IMR-90 (cell line): Measurements from ENCODE around the gene ITPKC. TPM values are rescaled to one million over a fixed set of nuclear protein-coding genes. Genes with fewer than 3 reads are reported as not detected.

Source experiments
- ATAC-seq: fragments of 200-7000 bp; cut with Tn5 transposase; 2 replicates; pipeline ENCODE4 v1.9.1; 2020; ENCODE audit warnings: low read depth, mild to moderate bottlenecking, moderate library complexity
- BruUV-seq: library from RNA; stranded (reverse); fragments of 400-500 nt; replicated peaks from 2 replicates; lab custom pipeline; 2021; lab: Mats Ljungman, UMichigan
- CTCF ChIA-PET: fragments of 300-600 bp; formaldehyde crosslinking; extraction: SDS; loops from one replicate; lab custom pipeline; 2021; ENCODE audit warnings: antibody characterized with exemption; lab: Yijun Ruan, JAX
- POLR2A ChIA-PET: fragments of 300-600 bp; sonication (Branson Sonifier 250); formaldehyde crosslinking; loops from one replicate; lab custom pipeline; 2022; ENCODE audit warnings: antibody characterized with exemption; ENCODE audit not compliant: unreplicated experiment; lab: Charles Lee
- DNase-seq: peaks from one replicate; pipeline ENCODE4 v3.0.0; 2013
- H2AFZ ChIP-seq: replicated peaks from 2 replicates; pipeline ENCODE3; 2013; ENCODE audit warnings: low read length, mild to moderate bottlenecking; ENCODE audit not compliant: poor library complexity
- H2AK5ac ChIP-seq: 2 replicates; pipeline ENCODE4 v1.6.1; 2013; ENCODE audit warnings: low read depth, low read length, inconsistent platforms
- H2AK9ac ChIP-seq: replicated peaks from 2 replicates; pipeline ENCODE3; 2013; ENCODE audit warnings: mild to moderate bottlenecking, low read depth, low read length, moderate library complexity; ENCODE audit not compliant: poor library complexity
- H2BK120ac ChIP-seq: 2 replicates; pipeline ENCODE4 v1.6.1; 2013; ENCODE audit warnings: low read depth, low read length, inconsistent platforms
- H2BK15ac ChIP-seq: 3 replicates; pipeline ENCODE4 v1.6.1; 2013; ENCODE audit warnings: low read depth, low read length, inconsistent platforms
- H2BK20ac ChIP-seq: 2 replicates; pipeline ENCODE4 v1.6.1; 2013; ENCODE audit warnings: low read depth, mild to moderate bottlenecking, inconsistent platforms, low read length, moderate library complexity
- H2BK5ac ChIP-seq: 2 replicates; pipeline ENCODE4 v1.6.1; 2013; ENCODE audit warnings: mild to moderate bottlenecking, low read depth, low read length, inconsistent platforms; ENCODE audit not compliant: poor library complexity, severe bottlenecking
- H3K14ac ChIP-seq: replicated peaks from 2 replicates; pipeline ENCODE4 v1.6.1; 2013; ENCODE audit warnings: low read depth, low read length, inconsistent platforms
- H3K18ac ChIP-seq: 2 replicates; pipeline ENCODE4 v1.6.1; 2013; ENCODE audit warnings: low read depth, low read length, control low read depth
- H3K23ac ChIP-seq: 2 replicates; pipeline ENCODE4 v1.6.1; 2013; ENCODE audit warnings: low read depth, low read length, inconsistent platforms
- H3K27ac ChIP-seq: 2 replicates; pipeline ENCODE4 v1.5.1; 2013; ENCODE audit warnings: mild to moderate bottlenecking, control low read depth, low read length; ENCODE audit not compliant: insufficient read depth
- H3K27me3 ChIP-seq: 2 replicates; pipeline ENCODE4 v1.6.1; 2013; ENCODE audit warnings: low read length; ENCODE audit not compliant: control insufficient read depth, insufficient read depth
- H3K36me3 ChIP-seq: 2 replicates; pipeline ENCODE4 v1.6.1; 2013; ENCODE audit warnings: low read length, mixed read lengths; ENCODE audit not compliant: control insufficient read depth, insufficient read depth
- H3K4ac ChIP-seq: 2 replicates; pipeline ENCODE4 v1.6.1; 2013; ENCODE audit warnings: low read depth, low read length, inconsistent platforms
- H3K4me1 ChIP-seq: 2 replicates; pipeline ENCODE4 v1.6.1; 2013; ENCODE audit warnings: low read length, mixed read lengths; ENCODE audit not compliant: control insufficient read depth, insufficient read depth
- H3K4me2 ChIP-seq: 2 replicates; pipeline ENCODE4 v1.6.1; 2013; ENCODE audit warnings: low read depth, mild to moderate bottlenecking, control low read depth, low read length, moderate library complexity
- H3K4me3 ChIP-seq: 2 replicates; pipeline ENCODE4 v1.5.1; 2013; ENCODE audit warnings: low read depth, mild to moderate bottlenecking, control low read depth, low read length, moderate library complexity; ENCODE audit not compliant: insufficient read depth
- H3K56ac ChIP-seq: 2 replicates; pipeline ENCODE4 v1.6.1; 2013; ENCODE audit warnings: low read length, inconsistent platforms; ENCODE audit not compliant: insufficient read depth; ENCODE audit errors: extremely low read depth
- H3K79me1 ChIP-seq, 2 experiments: 2 replicates each; pipeline ENCODE4 v1.6.1; 2013; ENCODE audit warnings: low read length in 2 of 2, inconsistent platforms in 1 of 2, low read depth in 1 of 2
- H3K9ac ChIP-seq: 2 replicates; pipeline ENCODE4 v1.6.1; 2013; ENCODE audit warnings: low read depth, low read length, control low read depth
- H3K9me1 ChIP-seq: 2 replicates; pipeline ENCODE4 v1.6.1; 2013; ENCODE audit warnings: low read length, inconsistent platforms; ENCODE audit not compliant: insufficient read depth
- H3K9me3 ChIP-seq: 2 replicates; pipeline ENCODE4 v1.6.1; 2013; ENCODE audit warnings: low read length; ENCODE audit not compliant: control insufficient read depth, insufficient read depth
- H4K20me1 ChIP-seq: 2 replicates; pipeline ENCODE4 v1.6.1; 2013; ENCODE audit warnings: low read length, inconsistent platforms; ENCODE audit not compliant: insufficient read depth
- H4K5ac ChIP-seq: 2 replicates; pipeline ENCODE4 v1.6.1; 2013; ENCODE audit warnings: mild to moderate bottlenecking, low read depth, low read length, control low read depth
- H4K8ac ChIP-seq, 2 experiments: 2 replicates each; pipeline ENCODE4 v1.6.1; 2013; ENCODE audit warnings: low read depth in 2 of 2, low read length in 2 of 2, control low read depth in 1 of 2, inconsistent platforms in 1 of 2
- H4K91ac ChIP-seq: 2 replicates; pipeline ENCODE4 v1.6.1; 2013; ENCODE audit warnings: low read depth, low read length, inconsistent platforms; ENCODE audit not compliant: insufficient read depth
- BHLHE40 ChIP-seq: fragments of 150-350 bp; IDR thresholded peaks from 2 replicates; pipeline ENCODE4 v1.6.1; 2016; ENCODE audit warnings: mild to moderate bottlenecking, low read depth, low read length
- RFX5 ChIP-seq: IDR thresholded peaks from 2 replicates; pipeline ENCODE4 v1.8.0; 2012; ENCODE audit warnings: low read depth, mild to moderate bottlenecking, low read length, moderate library complexity
- whole genome bisulfite sequencing, 2 experiments: methylation state at CpG; one replicate each; pipeline versions ENCODE4 v1.1.5 to v1.1.7; 2013; ENCODE audit warnings: missing lambda C conversion rate in 2 of 2; ENCODE audit not compliant: insufficient read length in 1 of 2; ENCODE audit errors: extremely low coverage in 2 of 2; 5-methylcytosine and 5-hydroxymethylcytosine counted together
- dilution Hi-C: fragments of 300-500 bp; cut with HindIII; formaldehyde crosslinking; loops from one replicate; pipeline ENCODE4 v1.14.3; 2018; ENCODE audit warnings: low sequenced_read_pairs; ENCODE audit not compliant: unreplicated experiment
- in situ Hi-C: fragments of 300-500 bp; cut with MboI; formaldehyde crosslinking; loops from 3 replicates; pipeline ENCODE4 v1.14.3; 2019; ENCODE audit warnings: low sequenced_read_pairs, inconsistent platforms, mixed read lengths
- intact Hi-C: fragments of 100-400 bp; cut with micrococcal nuclease; formaldehyde crosslinking; loops from 2 replicates; pipeline ENCODE4 v1.10.0; 2022
- polyA plus RNA-seq, 3 experiments: library from polyadenylated mRNA; depleted of rRNA; stranded (reverse); fragments of >200 nt; gene quantifications; 2 replicates each; pipeline ENCODE4 v1.2.3, GENCODE V29; 2012; ENCODE audit warnings: low replicate concordance in 1 of 3
- total RNA-seq: library from RNA; depleted of rRNA; stranded (reverse); fragments of >200 nt; gene quantifications from 2 replicates; pipeline ENCODE4 v1.2.3, GENCODE V29; 2012

The ITPKC gene
- total and polyA plus RNA-seq, 2 of the 4 experiments (the other 2 are of a cell fraction): 7.7 to 9.4 TPM

DNA sequence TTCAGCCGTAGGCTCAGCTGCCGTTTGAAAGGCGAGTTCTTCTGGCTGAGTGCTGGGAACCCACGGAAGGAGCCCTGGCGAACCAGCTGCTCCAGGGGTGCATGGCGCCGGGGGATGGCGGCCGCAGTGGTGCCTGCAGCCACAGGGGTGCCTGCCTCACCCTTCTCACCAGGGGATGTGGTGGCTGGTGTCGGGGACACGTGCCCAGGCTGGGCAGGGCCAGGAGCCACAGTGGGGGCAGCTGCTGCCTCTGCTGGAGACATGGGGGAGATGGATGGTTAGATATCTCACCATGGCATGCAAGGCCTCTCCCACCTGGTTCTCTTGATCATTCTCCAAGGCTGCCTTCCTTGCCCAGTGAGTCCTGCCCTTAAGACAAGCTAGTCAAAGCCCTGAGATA lies 43.5 kb upstream of the ITPKC start:
- ChIA-PET CTCF (no interaction called here), POLR2A (no interaction called here)
- H2AK9ac ChIP-seq: no peak overlapping the region
- TF ChIP-seq RFX5 (no peak), BHLHE40 (no peak)
- in situ Hi-C loops (loop anchor here (25.0 kb wide), 1 partner anchor 589 kb away; the partner anchor contains the start of gene HNRNPUL1), dilution Hi-C loops (no loop called here), intact Hi-C loops (no loop called here)
- no peak overlapping the region for H3K4me2 ChIP-seq
- WGBS, 2 experiments: 89% methylated on average over 3 of the region's 11 CpGs; no CpG with 5 or more reads in 1 of the 2 experiments
- no peak overlapping the region for H4K91ac ChIP-seq
- H3K14ac ChIP-seq: no peak overlapping the region
- no peak overlapping the region for H3K27ac ChIP-seq
- peaks cover 2% of the 10 kb centered on the region; the same call in 1 of the 2 replicates for H3K9me3 ChIP-seq
- no peak for ATAC-seq
- H3K9ac ChIP-seq: no peak overlapping the region
- no peak overlapping the region for H2AFZ ChIP-seq
- H3K36me3 ChIP-seq: peaks cover 87% of the 10 kb centered on the region
- H2BK15ac ChIP-seq: no peak overlapping the region
- no peak overlapping the region for H2BK120ac ChIP-seq
- no peak overlapping the region for H3K4me3 ChIP-seq
- H3K4ac ChIP-seq: no peak overlapping the region
- no peak overlapping the region for H3K56ac ChIP-seq
- no peak overlapping the region for H2BK5ac ChIP-seq
- H3K9me1 ChIP-seq: peaks cover 8% of the 10 kb centered on the region
- H4K8ac ChIP-seq: no peak overlapping the region
- no peak overlapping the region for H4K5ac ChIP-seq
- H3K79me1 ChIP-seq: peaks cover 7 to 22% of the 10 kb centered on the region in 2 experiments; a peak in 3 of 4 replicates
- no peak overlapping the region for H3K18ac ChIP-seq
- H2BK20ac ChIP-seq: no peak overlapping the region
- no peak for DNase-seq
- 0 out of 2 replicates have a peak, but pooled peaks cover 6% of the 10 kb centered on the region for H4K20me1 ChIP-seq
- no peak overlapping the region for H3K23ac ChIP-seq
- H3K4me1 ChIP-seq: no peaks in the 10 kb centered on the region
- H2AK5ac ChIP-seq: no peak overlapping the region
- BruUV-seq: no TSS peak
- no peaks in the 10 kb centered on the region for H3K27me3 ChIP-seq
